ENCODE results near the gene GABPB1.

Gene GABPB1

DNA sequence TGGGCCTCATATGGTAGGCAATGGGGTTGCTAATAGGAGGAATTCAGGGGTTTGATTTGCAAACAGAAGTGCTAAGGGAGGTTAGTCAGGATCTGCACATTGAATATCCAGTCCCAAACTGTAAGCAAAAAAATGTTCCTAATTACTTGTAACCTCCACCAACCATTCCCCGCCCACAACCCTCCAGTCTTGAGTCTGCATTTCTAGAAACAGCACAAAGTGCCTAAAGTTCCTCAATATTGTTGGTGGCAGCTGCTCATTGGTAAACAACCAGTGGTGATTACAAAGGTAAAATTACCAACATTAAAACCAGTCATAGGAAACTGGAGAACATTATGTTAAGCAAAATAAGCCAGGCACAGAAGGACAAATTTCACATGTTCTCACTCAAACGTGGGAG, 108.4 kb downstream of the GABPB1 start:
- TF ChIP-seq, protein P1, sequence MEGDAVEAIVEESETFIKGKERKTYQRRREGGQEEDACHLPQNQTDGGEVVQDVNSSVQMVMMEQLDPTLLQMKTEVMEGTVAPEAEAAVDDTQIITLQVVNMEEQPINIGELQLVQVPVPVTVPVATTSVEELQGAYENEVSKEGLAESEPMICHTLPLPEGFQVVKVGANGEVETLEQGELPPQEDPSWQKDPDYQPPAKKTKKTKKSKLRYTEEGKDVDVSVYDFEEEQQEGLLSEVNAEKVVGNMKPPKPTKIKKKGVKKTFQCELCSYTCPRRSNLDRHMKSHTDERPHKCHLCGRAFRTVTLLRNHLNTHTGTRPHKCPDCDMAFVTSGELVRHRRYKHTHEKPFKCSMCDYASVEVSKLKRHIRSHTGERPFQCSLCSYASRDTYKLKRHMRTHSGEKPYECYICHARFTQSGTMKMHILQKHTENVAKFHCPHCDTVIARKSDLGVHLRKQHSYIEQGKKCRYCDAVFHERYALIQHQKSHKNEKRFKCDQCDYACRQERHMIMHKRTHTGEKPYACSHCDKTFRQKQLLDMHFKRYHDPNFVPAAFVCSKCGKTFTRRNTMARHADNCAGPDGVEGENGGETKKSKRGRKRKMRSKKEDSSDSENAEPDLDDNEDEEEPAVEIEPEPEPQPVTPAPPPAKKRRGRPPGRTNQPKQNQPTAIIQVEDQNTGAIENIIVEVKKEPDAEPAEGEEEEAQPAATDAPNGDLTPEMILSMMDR (IDR thresholded peaks at IDR 0.05): no peak

DNA sequence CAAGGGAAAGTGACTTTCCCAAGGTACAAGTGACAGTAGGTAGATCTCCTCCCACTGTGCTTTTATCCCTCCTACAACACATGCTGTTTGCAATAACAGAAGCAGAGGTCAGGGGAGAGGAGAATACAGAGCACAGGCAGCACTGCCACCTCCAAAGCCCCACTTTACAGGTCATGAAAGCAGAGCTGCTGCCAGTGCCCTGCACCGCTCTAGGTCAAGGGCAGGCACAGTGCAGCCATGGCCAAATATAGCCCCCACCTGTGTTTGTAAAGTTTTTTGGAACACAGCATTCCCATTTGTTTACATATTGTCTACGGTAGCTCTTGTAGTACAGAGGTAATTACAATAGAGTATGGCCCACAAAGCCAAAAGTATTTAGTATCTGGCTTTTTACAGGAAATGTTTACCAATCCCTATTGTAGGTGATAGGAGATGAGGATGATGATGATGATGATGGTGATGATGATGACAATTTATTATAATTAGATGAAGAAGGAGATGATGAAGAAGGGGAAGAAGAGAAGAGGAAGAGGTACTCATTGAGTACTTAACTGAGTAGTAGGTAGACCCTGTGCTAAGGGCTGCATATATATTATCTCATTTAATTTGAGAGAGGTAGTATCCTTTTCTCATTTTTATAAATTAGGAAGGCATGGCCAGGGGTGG, 109.9 kb downstream of the GABPB1 start:
- TF ChIP-seq, protein P1 (IDR thresholded peaks at IDR 0.05): no peak

DNA sequence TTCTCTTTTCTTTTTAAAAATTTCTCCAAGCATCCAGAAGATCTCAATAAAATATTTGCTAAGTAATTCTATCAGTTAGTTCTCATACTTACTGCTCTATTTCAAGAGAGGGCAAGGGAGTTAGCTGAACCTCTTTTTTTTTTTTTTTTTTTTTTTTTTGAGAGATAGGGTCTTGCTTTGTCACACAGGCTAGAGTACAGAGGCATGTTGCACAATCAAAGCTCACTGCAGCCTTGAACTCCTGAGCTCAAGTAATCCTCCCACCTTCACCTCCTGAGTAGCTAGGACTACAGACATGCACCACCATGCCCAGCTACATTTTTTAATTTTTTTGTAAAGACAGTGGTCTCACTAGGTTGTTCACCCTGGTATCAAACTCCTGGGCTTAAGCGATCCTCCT, 110.8 kb downstream of the GABPB1 start:
- TF ChIP-seq, protein P1 (IDR thresholded peaks at IDR 0.05): no peak

DNA sequence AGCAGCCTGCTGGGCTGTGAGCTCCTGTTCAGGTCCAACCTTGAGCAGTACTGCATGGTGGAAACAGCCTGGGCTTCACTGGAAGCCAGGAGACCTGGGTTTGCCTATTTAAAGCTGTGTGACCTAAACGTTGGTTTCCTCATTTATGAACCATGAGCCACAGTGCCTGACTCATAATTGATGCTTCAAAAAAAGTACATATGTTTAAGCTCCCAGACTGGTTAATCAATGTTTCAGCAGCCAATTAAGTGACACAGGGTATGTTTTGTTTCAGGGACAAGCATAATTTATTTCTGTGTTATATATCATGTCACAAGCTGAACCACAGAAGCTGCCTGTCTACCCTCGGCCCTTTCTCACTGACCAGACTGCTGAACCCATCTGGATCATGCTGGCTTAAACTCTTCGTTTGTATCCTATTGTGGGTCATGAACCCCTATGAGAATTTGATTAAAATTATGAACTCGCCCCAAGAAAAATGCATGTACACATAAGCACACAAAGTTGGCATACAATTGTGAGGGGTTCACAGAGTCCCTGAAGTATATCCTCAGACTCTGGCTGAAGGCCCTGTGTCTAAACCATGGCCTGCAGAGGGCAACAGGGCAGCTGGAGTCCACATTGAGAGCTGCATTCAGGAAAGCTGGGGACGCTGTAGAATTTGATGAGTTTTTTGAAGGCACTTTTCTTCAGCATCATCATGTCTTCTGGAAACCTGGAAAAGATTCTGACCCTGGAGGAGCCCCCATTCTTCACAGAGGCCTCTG, 113.1 kb downstream of the GABPB1 start:
- TF ChIP-seq, protein P1 (IDR thresholded peaks at IDR 0.05): no peak

DNA sequence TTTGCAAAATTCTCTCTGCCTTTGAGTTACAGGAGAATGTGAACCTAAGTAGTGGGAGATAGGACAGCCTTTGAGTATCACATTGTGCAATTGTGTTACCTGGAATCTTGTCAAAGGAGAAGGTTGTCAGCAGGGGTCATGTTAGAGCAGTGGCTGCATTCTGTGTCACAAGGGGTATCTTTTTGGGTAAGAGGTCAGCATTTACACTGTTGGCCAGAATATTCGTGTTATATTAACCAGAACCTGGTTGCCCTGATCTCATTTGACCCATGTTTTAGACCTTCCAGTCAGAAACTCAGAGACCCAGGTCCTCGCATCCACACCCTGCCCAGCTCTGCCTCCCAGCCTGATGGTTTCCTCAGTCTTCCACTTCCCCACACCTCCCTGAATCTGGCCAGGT, 116.7 kb downstream of the GABPB1 start:
- TF ChIP-seq, protein P1 (IDR thresholded peaks at IDR 0.05): no peak

DNA sequence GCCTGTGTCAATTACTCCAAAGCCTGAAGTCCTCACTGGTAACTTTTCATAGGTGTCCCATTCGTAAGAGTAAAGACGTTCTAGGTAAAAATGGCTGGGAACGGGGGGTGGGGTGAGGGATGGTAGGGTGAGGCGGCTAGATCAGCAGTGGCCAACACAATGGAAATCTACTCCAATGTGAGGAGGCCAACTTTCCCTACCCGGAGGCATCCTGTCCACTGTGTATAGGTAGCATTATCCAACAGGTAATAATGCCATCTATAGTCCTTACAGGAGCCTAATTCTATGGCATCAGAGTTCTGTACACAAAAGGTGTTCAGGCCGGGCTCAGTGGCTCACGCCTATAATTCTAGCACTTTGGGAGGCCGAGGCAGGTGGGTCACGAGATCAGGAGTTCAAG, 118.6 kb downstream of the GABPB1 start:
- TF ChIP-seq, protein P1 (IDR thresholded peaks at IDR 0.05): no peak

DNA sequence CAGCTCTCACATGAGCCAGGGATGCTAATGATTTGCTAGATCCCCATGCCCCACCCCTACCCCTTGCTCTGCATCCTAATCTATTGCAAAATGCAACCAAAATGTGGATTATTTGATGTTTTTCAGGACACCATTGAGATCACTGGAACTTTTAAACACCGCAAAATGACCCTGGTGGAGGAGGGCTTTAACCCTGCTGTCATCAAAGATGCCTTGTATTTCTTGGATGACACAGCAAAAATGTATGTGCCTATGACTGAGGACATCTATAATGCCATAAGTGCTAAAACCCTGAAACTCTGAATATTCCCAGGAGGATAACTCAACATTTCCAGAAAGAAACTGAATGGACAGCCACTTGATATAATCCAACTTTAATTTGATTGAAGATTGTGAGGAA, 119.2 kb downstream of the GABPB1 start:
- TF ChIP-seq, protein P1 (IDR thresholded peaks at IDR 0.05): no peak

Data from LNCAP (cell line).